LNCAP (cell line): ENCODE measurements around the gene CLPX.

Experiments used
- TF ChIP-seq, protein P1 (sequence below): fragments of 450-650 bp; IDR thresholded peaks from 2 replicates; pipeline ENCODE4 v1.5.1; 2017; ENCODE audit warnings: mild to moderate bottlenecking

CLPX gene

GRCh38 chr15:65184868-65185717, at the start of gene CLPX:
Gene CLPX, minus strand, starts transcription at chr15:65185342. Its CDS starts 189 bp downstream, at chr15:65185153.
- TF ChIP-seq, protein P1, sequence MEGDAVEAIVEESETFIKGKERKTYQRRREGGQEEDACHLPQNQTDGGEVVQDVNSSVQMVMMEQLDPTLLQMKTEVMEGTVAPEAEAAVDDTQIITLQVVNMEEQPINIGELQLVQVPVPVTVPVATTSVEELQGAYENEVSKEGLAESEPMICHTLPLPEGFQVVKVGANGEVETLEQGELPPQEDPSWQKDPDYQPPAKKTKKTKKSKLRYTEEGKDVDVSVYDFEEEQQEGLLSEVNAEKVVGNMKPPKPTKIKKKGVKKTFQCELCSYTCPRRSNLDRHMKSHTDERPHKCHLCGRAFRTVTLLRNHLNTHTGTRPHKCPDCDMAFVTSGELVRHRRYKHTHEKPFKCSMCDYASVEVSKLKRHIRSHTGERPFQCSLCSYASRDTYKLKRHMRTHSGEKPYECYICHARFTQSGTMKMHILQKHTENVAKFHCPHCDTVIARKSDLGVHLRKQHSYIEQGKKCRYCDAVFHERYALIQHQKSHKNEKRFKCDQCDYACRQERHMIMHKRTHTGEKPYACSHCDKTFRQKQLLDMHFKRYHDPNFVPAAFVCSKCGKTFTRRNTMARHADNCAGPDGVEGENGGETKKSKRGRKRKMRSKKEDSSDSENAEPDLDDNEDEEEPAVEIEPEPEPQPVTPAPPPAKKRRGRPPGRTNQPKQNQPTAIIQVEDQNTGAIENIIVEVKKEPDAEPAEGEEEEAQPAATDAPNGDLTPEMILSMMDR = no peak

DNA sequence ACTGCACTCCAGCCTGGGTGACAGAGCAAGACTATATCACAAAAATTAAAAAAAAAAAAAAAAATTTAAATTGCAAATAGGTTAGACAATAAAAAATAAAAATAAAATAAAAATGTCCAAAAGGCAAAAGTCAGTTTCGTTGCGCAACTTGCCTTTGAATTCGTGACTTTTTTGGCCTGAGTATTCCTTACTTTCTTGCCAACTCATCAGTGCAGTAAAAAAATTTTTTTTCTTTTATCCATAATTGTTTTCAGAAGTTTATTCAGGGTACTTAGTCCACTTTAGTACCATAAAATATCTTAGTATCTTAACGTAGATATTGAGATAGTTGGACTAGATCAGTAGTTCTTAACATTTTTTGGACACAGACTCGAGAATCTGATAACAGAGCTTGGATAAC, 48.6 kb upstream of the CLPX start:
- TF ChIP-seq, protein P1 = no peak

DNA sequence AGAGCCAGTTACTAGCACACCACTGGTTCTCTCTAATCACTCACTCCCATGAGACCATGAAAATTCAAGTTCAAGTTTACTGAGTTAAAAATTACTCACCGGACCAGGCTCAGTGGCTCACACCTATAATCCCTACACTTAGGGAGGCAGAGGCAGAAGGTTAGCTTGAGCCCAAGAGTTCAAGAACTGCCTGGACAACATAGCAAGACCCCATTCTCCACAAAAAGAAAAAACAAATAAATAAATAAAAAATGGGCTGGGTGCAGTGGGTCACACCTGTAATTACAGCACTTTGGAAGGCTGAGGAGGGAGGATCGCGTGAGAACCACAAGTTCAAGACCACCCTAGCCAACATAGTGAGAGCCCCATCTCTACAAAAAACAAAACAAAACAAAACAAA, 47.4 kb upstream of the CLPX start:
- TF ChIP-seq, protein P1 = no peak

DNA sequence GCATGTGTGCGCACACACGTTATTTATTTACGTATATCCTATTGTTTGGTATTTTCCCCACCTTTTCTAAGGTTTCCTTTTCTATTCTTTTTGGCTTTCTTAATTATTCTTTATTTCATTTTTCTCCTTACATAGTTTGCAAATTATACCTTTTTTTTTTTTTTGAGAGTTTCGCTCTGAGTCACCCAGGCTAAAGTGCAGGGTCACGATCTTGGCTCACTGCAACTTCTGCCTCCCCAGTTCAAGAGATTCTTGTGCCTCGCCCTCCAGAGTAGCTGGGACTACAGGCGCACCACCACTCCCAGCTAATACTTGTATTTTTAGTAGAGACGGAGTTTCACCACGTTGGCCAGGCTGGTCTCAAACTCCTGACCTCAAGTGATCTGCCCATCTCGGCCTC, 46.2 kb upstream of the CLPX start:
- TF ChIP-seq, protein P1 = no peak

DNA sequence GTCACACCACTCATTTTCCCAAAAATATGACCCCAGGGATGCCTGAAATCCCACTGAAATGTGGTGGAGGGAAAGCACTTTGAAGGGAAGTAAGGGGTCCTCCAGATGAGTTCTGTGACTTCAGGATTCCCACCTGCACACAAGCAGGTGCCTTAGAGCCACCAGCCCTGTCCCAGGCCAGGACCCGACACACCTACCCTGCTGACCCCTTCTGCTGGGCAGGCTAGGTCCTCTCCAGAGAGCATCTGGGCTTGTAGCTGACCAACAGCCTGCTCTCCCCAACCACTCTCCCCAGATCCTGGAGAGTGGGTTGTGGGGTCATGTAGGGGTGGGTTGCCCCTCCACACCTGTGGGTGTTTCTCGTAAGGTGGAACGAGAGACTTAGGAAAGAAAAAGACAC, 41.1 kb upstream of the CLPX start:
- TF ChIP-seq, protein P1 = no peak

- TF ChIP-seq, protein P1 = no peak
These were observed 38.9 kb upstream of the CLPX start for GRCh38 chr15:65223996-65224395.

DNA sequence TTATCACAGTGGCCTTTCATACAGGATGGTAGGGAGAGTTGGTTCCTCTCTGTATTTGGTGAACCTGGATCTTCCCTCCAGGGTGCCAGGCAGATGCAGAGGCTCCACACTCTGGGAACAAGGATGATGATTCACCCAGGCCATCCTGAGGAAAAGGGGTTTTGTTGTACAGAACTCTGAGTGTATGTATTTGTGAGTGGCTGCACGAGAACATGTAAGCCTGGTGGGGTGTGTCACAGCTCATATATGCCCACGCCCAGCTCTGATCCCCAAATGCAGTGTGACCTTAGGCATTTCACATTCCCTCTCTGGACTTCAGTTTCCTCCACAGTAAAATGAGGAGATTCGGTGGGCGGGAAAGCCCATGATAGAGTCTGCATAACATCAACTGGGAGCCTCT, 37.7 kb upstream of the CLPX start:
- TF ChIP-seq, protein P1 = no peak
